ENCODE results near the gene DNAJC1. TPM values are rescaled to one million over a fixed set of nuclear protein-coding genes. Genes with fewer than 3 reads are reported as not detected.

Gene DNAJC1
- total RNA-seq, 3 donors from 2014 or later = 26.3 to 31.5 (median 30.3) TPM

GRCh38 chr10:21944727-21945386 lies 58.7 kb downstream of the DNAJC1 start:
- Histone ChIP-seq H3K9me3 (no peaks in the 10 kb centered on the region), H3K36me3 (ENCODE audit: low read depth) (no peaks in the 10 kb centered on the region), H3K4me3 (no peak overlapping the region), H3K4me1 (ENCODE audit: low read depth) (no peaks in the 10 kb centered on the region)
- DNase-seq (no peak), ATAC-seq (no peak)
- no peak for TF ChIP-seq CTCF (IDR thresholded peaks at IDR 0.05)
- intact Hi-C loops (cut with DNase I, micrococcal nuclease) = no loop called here

DNA sequence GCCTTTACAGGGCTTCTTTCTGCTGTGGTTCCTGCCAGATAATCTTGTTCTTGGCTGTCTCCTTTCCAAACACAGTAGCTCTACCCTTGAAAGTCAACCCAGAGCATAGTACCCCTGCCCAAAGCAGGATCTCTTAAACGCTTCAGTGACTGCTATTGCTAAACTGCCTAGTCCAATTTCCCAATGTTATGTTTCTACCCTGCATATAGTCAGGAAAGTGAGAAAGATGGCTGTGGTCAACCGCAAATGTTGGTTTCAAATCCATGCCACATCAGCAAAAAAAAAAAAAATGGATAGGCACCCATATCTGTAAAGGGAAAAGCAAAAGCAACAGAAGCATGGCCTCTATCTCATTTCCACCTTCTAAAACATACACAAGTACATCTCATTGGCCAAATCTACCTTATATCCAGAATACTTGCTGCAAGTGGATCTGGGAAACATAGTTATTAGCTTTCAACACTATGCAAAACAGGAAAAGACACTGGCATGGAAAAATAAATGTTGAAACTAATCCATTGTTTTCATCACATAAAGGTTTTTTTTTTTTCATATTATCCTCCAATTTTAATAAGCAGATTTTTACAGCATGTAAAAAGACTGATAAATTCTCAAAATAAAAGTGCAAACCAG lies 59.8 kb downstream of the DNAJC1 start:
- Histone ChIP-seq H3K9me3 (no peaks in the 10 kb centered on the region), H3K36me3 (ENCODE audit: low read depth) (no peaks in the 10 kb centered on the region), H3K4me3 (no peak overlapping the region), H3K4me1 (ENCODE audit: low read depth) (no peaks in the 10 kb centered on the region)
- DNase-seq = no peak
- intact Hi-C loops (cut with DNase I, micrococcal nuclease) = no loop called here
- TF ChIP-seq CTCF (IDR thresholded peaks at IDR 0.05) = no peak
- ATAC-seq = no peak

- no peak for TF ChIP-seq CTCF (IDR thresholded peaks at IDR 0.05)
- ATAC-seq (no peak), DNase-seq (no peak)
- Histone ChIP-seq H3K9me3 (peaks cover 14% of the 10 kb centered on the region), H3K4me3 (no peak overlapping the region), H3K36me3 (ENCODE audit: low read depth) (no peaks in the 10 kb centered on the region), H3K4me1 (ENCODE audit: low read depth) (no peaks in the 10 kb centered on the region)
- intact Hi-C loops (cut with DNase I, micrococcal nuclease) = no loop called here
Measured at GRCh38 chr10:21935439-21936023, 68.0 kb downstream of the DNAJC1 start.

DNA sequence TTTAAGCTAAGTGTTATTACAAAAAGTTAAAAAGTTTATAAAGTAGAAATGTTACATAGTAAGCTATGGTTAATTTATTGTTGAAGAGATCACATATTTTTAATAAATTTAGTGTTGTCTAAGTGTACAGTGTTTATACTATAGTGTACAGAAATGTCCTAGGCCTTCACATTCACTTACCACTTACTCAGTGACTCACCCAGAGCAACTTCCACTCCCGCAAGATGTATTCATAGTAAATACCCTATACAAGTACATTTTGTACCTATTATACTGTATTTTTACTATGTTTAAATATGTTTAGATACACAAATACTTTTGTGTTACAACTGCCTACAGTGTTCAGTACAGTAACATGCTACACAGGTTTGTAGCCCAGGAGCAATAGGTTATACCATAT lies 69.2 kb downstream of the DNAJC1 start:
- intact Hi-C loops (cut with DNase I, micrococcal nuclease) = no loop called here
- H3K4me1 ChIP-seq (ENCODE audit: low read depth) = no peaks in the 10 kb centered on the region
- DNase-seq (no peak), ATAC-seq (no peak)
- TF ChIP-seq CTCF (IDR thresholded peaks at IDR 0.05) = no peak
- H3K4me3 ChIP-seq = no peak overlapping the region
- no peaks in the 10 kb centered on the region for H3K36me3 ChIP-seq (ENCODE audit: low read depth)
- peaks cover 14% of the 10 kb centered on the region for H3K9me3 ChIP-seq

DNA sequence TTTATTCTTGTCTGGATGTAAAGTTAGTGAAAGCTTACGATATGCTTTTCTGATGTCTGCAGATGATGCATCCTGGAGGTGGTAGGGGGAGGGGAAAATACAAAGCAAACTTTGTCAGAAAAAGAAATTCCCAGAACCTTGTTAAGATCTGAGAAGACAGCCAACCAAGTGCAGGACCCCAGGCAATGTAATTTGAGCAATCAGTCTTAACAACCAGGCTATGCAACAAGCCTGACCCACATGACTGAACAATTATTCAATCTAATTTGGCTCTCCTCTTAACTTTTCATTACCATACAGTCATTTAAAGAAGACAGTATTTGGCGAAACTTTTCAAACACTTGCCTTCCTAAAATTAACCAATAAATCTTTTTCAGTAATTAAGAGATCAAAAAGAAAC lies 74.5 kb downstream of the DNAJC1 start:
- no peak for DNase-seq
- H3K9me3 ChIP-seq = no peaks in the 10 kb centered on the region
- no peak for TF ChIP-seq CTCF (IDR thresholded peaks at IDR 0.05)
- H3K36me3 ChIP-seq (ENCODE audit: low read depth) = no peaks in the 10 kb centered on the region
- no peak for ATAC-seq
- H3K4me3 ChIP-seq = no peak overlapping the region
- H3K4me1 ChIP-seq (ENCODE audit: low read depth) = no peaks in the 10 kb centered on the region
- intact Hi-C loops (cut with DNase I, micrococcal nuclease) = no loop called here

All from mucosa of descending colon (tissue), 3 donors.